ENCODE measurements around the gene ITPR3. TPM values are rescaled to one million over a fixed set of nuclear protein-coding genes. Genes with fewer than 3 reads are reported as not detected.
A peak's percentile ranks its signal among the peaks of the same experiment; 100 is the strongest.

ITPR3 gene
- total and polyA plus RNA-seq, 2 of the 13 experiments (the other 11 are each of a cell fraction or from before 2014, with no cell fraction given): 3.8 to 21.4 TPM

- TF ChIP-seq ZNF407 (CRISPR knock-in tag; IDR thresholded peaks at IDR 0.05; ENCODE audit: not compliant biosample characterization) (peak; percentile 99), ISX (CRISPR knock-in tag; conservative IDR thresholded peaks at IDR 0.05) (no peak), ETV6 (CRISPR knock-in tag; conservative IDR thresholded peaks at IDR 0.05) (peak; percentile 85), ZFP62 (CRISPR knock-in tag; IDR thresholded peaks at IDR 0.05) (no peak), TCF7L2 (IDR thresholded peaks at IDR 0.05; ENCODE audit: low read depth, low read length) (no peak), NR2C2 (CRISPR knock-in tag; IDR thresholded peaks at IDR 0.05; ENCODE audit: borderline replicate concordance) (peak; percentile 65), FOXJ3 (CRISPR knock-in tag; IDR thresholded peaks at IDR 0.05; ENCODE audit: borderline replicate concordance) (no peak), KIAA2018 (CRISPR knock-in tag; IDR thresholded peaks at IDR 0.05; ENCODE audit: borderline replicate concordance) (no peak), HNF4A (CRISPR knock-in tag; IDR thresholded peaks at IDR 0.05) (no peak)
Observed at GRCh38 chr6:33711140-33712129, 90.3 kb downstream of the ITPR3 start, which contains the start of gene UQCC2 (continued).

All from HepG2 (cell line).